SU-DHL-6 (cell line): ENCODE results near the gene PDHX.

Experiments
- EZH2phosphoT487 ChIP-seq: fragments of 200-600 bp; sonication (generic), shearing (Covaris generic); conservative IDR thresholded peaks from 2 replicates; pipeline ENCODE4 v1.6.1; 2018; ENCODE audit warnings: mild to moderate bottlenecking, antibody characterized with exemption, low read length, moderate library complexity, mixed read lengths
- TF ChIP-seq, protein P1 (sequence below): fragments of 200-600 bp; sonication (generic); IDR thresholded peaks from one replicate; pipeline ENCODE4 v1.5.1; 2017; ENCODE audit warnings: antibody characterized with exemption, mild to moderate bottlenecking, low read length, moderate library complexity; ENCODE audit not compliant: insufficient read depth, poor library complexity, severe bottlenecking

DNA sequence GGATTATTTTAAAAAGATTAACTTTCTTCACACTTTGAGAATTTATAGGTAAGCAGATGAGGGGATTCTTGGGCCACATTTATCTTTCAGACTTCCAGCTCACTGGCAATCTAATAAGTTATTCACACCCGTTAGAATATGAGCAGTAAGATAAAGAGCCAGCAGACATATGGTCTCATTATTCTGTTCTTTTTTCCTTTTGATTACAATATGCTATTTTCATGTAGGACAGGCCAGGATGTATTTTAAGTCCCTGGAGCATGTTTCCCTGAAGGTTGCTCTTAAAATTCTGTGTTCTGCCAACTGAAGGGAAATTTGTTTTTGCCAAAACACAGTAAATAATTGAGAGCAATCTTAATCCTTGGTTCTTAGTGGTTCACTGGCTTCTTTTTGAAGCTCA, 22.2 kb downstream of the PDHX start:
- TF ChIP-seq, protein P1, sequence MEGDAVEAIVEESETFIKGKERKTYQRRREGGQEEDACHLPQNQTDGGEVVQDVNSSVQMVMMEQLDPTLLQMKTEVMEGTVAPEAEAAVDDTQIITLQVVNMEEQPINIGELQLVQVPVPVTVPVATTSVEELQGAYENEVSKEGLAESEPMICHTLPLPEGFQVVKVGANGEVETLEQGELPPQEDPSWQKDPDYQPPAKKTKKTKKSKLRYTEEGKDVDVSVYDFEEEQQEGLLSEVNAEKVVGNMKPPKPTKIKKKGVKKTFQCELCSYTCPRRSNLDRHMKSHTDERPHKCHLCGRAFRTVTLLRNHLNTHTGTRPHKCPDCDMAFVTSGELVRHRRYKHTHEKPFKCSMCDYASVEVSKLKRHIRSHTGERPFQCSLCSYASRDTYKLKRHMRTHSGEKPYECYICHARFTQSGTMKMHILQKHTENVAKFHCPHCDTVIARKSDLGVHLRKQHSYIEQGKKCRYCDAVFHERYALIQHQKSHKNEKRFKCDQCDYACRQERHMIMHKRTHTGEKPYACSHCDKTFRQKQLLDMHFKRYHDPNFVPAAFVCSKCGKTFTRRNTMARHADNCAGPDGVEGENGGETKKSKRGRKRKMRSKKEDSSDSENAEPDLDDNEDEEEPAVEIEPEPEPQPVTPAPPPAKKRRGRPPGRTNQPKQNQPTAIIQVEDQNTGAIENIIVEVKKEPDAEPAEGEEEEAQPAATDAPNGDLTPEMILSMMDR: no peak
- no peak for TF ChIP-seq EZH2phosphoT487
